GM21737 (cell line): ENCODE data around the gene SASH1.
"Not testable (repeated sequence)": the region's sequence is repeated elsewhere in the genome, so short reads cannot be mapped to it uniquely, and the experiment has no call there.

ENCODE experiments used
- ATAC-seq: cut with Tn5 transposase; IDR thresholded peaks from one replicate; pipeline ENCODE4 v1.9.1; 2021; ENCODE audit warnings: mild to moderate bottlenecking, moderate library complexity; ENCODE audit not compliant: unreplicated experiment

The SASH1 gene

GRCh38 chr6:148328876-148329555 is 13.6 kb upstream of the SASH1 start:
- ATAC-seq: no peak

- ATAC-seq: no peak
Measured at GRCh38 chr6:148329596-148330381, 12.8 kb upstream of the SASH1 start.

GRCh38 chr6:148332088-148332487 is 10.6 kb upstream of the SASH1 start:
- ATAC-seq: no peak

DNA sequence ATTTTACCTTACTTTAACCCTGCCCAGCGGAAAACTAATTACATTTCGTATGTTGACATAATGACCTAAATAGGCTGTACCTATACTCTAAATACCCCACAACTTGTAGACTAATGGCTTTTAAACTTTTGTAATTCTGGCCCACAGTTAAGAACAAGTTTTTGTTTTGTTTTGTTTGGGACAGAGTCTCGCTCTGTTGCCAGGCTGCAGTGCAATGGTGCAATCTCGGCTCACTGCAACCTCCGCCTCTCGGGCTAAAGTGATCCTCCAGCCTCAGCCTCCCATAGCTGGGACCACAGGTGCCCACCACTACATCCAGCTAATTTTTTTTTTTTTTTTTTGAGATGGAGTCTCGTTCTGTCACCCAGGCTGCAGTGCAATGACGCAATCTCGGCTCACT is 5.7 kb upstream of the SASH1 start:
- ATAC-seq: no peak

DNA sequence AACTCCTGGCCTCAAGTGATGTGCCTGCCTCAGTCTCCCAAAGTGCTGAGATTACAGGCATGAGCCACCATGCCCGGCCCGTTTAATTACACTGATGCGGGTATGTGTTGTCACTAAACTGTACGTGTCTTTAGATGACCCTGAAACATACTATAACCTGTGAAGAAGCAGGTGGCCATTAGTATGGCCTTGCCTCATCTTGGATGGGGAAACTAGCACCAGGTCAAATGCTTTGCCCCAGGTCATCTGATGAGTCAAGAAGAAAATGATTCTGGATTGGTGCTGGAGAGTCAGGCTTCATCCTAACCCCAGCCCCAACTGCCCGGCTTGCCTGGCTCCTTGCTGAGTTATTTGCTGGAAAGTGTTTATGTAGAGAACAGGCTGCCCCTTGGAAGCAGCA is 2.9 kb upstream of the SASH1 start:
- ATAC-seq: no peak

DNA sequence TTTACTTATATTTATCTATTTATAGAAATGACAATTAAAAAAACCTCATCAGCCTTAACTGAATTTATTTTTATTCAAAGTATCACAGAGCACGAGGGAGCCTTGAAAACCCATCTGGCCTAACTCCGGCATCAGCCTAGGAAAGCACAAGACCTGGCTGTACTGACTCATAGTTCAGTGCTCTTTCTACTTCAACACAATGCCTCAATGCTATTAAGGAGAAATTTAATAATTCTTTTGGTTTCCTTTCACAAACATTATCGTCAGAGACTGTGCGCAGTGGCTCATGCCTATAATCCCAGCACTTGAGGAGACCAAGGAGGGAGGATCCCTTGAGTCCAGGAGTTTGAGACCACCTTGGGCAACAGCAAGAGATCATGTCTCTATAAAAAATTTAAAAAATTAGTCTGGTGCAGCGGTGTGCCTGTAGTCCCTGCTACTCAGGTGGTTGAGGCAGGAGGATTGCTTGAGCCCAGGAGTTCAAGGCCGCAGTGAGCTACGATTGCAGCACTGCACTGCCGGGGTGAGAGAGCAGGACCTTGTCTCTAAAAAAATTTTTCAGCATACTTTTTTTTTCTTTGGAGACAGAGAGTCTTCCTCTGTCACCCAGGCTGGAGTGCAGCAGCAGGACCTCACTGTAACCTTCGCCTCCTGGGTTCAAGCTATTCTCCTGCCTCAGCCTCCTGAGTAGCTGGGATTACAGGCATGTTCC is 1.9 kb upstream of the SASH1 start:
- ATAC-seq: no peak

- no peak for ATAC-seq
Measured at GRCh38 chr6:148342100-148342349, 613 bp upstream of the SASH1 start.

DNA sequence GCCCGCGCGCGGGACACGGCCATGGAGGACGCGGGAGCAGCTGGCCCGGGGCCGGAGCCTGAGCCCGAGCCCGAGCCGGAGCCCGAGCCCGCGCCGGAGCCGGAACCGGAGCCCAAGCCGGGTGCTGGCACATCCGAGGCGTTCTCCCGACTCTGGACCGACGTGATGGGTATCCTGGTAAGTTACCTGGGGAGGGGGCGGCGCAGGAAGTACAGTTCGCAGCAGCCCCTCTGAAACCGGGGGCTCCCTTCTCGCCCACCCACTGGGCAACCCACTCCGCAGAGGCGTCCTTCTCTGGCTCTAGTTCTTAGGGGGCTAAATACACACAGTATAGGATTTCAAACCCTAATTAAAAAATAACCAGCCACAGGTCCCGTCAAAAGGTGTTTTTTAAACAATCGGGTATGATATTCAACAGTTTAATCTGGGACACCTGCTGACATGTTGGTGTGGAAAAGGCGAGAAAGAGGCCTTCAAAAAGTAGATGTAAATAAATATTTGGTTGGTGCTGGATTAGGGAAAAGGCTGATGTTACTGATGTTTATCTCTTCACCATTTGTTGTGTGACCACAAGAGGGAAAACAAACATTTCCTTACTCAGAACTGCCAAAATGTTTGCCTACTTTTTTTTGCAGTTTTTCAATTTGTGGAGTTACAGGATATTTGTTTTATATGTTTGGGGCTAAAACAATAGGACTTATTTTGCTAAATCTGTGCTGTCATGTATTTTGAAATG is 577 bp downstream of the SASH1 start:
- ATAC-seq: no peak

GRCh38 chr6:148345176-148345575 is 2.5 kb downstream of the SASH1 start:
- ATAC-seq: no peak

- ATAC-seq: no peak
Measured at GRCh38 chr6:148345578-148345977, 2.9 kb downstream of the SASH1 start.

- ATAC-seq: no peak
Measured at GRCh38 chr6:148346681-148347440, 4.2 kb downstream of the SASH1 start.

DNA sequence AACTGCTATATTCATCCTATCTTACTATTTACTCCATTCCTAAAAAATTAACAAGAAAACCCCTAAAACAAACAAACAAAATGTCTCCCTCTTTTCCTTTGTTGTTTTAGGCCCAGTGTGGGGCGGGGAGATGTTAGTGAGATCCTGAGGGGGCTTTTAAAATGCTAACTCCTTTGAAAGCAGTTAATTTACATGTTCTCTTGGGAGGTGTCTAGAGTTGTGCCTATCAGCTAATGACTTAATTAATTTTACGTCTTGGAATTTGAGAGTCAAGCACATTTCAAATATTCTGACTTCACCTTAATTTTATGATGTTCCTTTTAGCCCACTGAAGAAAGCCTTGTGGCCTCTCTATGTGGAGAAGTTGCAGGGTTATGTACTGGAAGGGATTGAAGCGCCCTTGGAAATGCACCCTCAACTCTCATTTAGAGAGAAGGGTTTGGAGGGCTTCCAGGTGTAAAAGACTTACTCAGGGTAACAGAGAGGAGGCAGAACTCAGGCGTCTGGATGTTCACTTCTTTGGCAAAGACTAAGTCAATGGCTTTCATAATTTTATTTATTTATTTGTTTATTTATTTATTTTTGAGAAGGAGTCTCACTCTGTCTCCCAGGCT is 4.9 kb downstream of the SASH1 start:
- ATAC-seq: no peak

GRCh38 chr6:148348335-148348734 is 5.7 kb downstream of the SASH1 start:
- ATAC-seq: no peak

DNA sequence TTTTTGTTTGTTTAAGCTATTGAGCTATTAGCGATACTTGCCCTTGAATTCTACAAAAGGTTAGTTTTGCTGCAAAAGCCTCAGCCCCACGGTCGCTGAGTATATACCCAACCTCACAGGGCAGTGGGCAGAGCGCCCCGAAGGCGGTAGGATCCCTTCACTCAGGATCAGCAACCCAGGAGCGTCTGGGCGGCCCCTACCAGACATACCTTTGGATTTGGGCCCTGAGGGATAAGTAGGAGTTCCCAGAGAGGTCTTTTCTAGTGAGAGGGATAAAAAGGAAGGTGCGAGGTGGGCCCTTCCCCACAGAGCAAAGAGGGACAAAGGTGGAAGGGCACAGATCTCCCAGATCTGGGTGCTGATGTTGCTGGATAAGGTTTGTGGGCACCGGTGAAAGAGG is 6.1 kb downstream of the SASH1 start:
- ATAC-seq: no peak

DNA sequence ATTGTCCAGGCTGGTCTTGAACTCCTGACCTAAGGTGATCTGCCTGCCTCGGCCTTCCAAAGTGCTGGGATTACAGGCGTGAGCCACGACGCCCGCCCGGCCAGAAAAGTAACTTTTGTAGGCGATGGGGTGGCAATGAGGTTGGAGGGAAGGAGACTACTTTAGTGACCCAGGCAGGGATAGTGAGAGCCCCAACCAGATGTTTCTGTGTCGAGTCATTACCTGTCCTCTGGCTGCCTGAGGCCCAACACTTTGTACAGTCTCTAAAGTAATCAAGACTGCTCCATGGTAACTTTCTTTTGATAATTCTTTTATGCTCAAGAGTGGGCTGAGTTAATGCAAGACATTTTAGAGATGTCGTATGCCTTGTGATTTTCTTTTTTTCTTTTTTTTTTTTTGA is 6.8 kb downstream of the SASH1 start:
- no peak for ATAC-seq

- no peak for ATAC-seq
Measured at GRCh38 chr6:148351309-148351708, 8.7 kb downstream of the SASH1 start.

- not testable (repeated sequence) for ATAC-seq
Measured at GRCh38 chr6:148352421-148352820, 9.8 kb downstream of the SASH1 start.

GRCh38 chr6:148358196-148358785 is 15.7 kb downstream of the SASH1 start:
- no peak for ATAC-seq

- ATAC-seq: no peak
Measured at GRCh38 chr6:148359228-148359627, 16.6 kb downstream of the SASH1 start.
